IMR-90 (cell line): Measurements from ENCODE around the gene CENPP.

ENCODE experiments used
- BHLHE40 ChIP-seq: fragments of 150-350 bp; IDR thresholded peaks from 2 replicates; pipeline ENCODE4 v1.6.1; 2016; ENCODE audit warnings: mild to moderate bottlenecking, low read depth, low read length
- FOS ChIP-seq: fragments of 150-350 bp; IDR thresholded peaks from 2 replicates; pipeline ENCODE4 v1.6.1; 2016; ENCODE audit warnings: low read depth, low read length
- MAFK ChIP-seq: IDR thresholded peaks from 2 replicates; pipeline ENCODE4 v1.6.1; 2012; ENCODE audit warnings: low read depth, low read length, improper control_type of control experiment
- MAZ ChIP-seq: IDR thresholded peaks from 2 replicates; pipeline ENCODE4 v1.6.1; 2012; ENCODE audit warnings: low read depth, mild to moderate bottlenecking, low read length, improper control_type of control experiment, moderate library complexity, borderline replicate concordance
- MXI1 ChIP-seq: IDR thresholded peaks from 2 replicates; pipeline ENCODE4 v1.6.1; 2012; ENCODE audit warnings: low read depth, mild to moderate bottlenecking, low read length, moderate library complexity, borderline replicate concordance
- POLR2A ChIP-seq: IDR thresholded peaks from 2 replicates; pipeline ENCODE4 v1.6.1; 2012; ENCODE audit warnings: mild to moderate bottlenecking, low read depth, low read length
- RAD21 ChIP-seq: IDR thresholded peaks from 2 replicates; pipeline ENCODE4 v1.6.1; 2012; ENCODE audit warnings: low read length, improper control_type of control experiment
- RCOR1 ChIP-seq: IDR thresholded peaks from 2 replicates; pipeline ENCODE4 v1.6.1; 2012; ENCODE audit warnings: mild to moderate bottlenecking, low read length, improper control_type of control experiment; ENCODE audit not compliant: insufficient replicate concordance
- RFX5 ChIP-seq: IDR thresholded peaks from 2 replicates; pipeline ENCODE4 v1.8.0; 2012; ENCODE audit warnings: low read depth, mild to moderate bottlenecking, low read length, moderate library complexity
- SMC3 ChIP-seq: fragments of 150-350 bp; IDR thresholded peaks from 2 replicates; pipeline ENCODE4 v1.6.1; 2016; ENCODE audit warnings: low read depth, mild to moderate bottlenecking, antibody characterized with exemption, low read length, moderate library complexity
- USF2 ChIP-seq: fragments of 150-350 bp; IDR thresholded peaks from 2 replicates; pipeline ENCODE4 v1.6.1; 2017; ENCODE audit warnings: mild to moderate bottlenecking, antibody characterized with exemption, low read length, low read depth
- TF ChIP-seq, protein P1 (sequence below): conservative IDR thresholded peaks from 2 replicates; pipeline ENCODE4 v1.5.1; 2012; ENCODE audit warnings: mild to moderate bottlenecking, low read depth, low read length, improper control_type of control experiment

GRCh38 chr9:92369075-92369474, 43.3 kb downstream of the CENPP start:
- TF ChIP-seq, protein P1, sequence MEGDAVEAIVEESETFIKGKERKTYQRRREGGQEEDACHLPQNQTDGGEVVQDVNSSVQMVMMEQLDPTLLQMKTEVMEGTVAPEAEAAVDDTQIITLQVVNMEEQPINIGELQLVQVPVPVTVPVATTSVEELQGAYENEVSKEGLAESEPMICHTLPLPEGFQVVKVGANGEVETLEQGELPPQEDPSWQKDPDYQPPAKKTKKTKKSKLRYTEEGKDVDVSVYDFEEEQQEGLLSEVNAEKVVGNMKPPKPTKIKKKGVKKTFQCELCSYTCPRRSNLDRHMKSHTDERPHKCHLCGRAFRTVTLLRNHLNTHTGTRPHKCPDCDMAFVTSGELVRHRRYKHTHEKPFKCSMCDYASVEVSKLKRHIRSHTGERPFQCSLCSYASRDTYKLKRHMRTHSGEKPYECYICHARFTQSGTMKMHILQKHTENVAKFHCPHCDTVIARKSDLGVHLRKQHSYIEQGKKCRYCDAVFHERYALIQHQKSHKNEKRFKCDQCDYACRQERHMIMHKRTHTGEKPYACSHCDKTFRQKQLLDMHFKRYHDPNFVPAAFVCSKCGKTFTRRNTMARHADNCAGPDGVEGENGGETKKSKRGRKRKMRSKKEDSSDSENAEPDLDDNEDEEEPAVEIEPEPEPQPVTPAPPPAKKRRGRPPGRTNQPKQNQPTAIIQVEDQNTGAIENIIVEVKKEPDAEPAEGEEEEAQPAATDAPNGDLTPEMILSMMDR: no peak
- no peak for TF ChIP-seq MXI1
- no peak for TF ChIP-seq RAD21
- TF ChIP-seq POLR2A: no peak
- TF ChIP-seq RFX5: no peak
- no peak for TF ChIP-seq MAFK
- no peak for TF ChIP-seq FOS
- no peak for TF ChIP-seq RCOR1
- no peak for TF ChIP-seq SMC3
- TF ChIP-seq MAZ: no peak
- no peak for TF ChIP-seq USF2
- no peak for TF ChIP-seq BHLHE40
